Mesothelial cell of epicardium (in vitro differentiated cells): ENCODE measurements around the gene MARK1. TPM values are rescaled to one million over a fixed set of nuclear protein-coding genes. Genes with fewer than 3 reads are reported as not detected.

Source experiments
- DNase-seq, 2 experiments: peaks; one replicate each; pipeline ENCODE4 v3.0.0; 2021; ENCODE audit warnings: low spot score in 2 of 2; ENCODE audit not compliant: unreplicated experiment in 2 of 2
- H3K27ac Mint-ChIP-seq: 2 replicates; pipeline ENCODE4 v1.8.0; 2021; ENCODE audit warnings: mixed read lengths
- H3K27me3 Mint-ChIP-seq: 2 replicates; pipeline ENCODE4 v1.8.0; 2021; ENCODE audit warnings: low read depth, mixed read lengths
- H3K36me3 Mint-ChIP-seq: 2 replicates; pipeline ENCODE4 v1.8.0; 2021; ENCODE audit warnings: mixed read lengths
- H3K4me1 Mint-ChIP-seq: 2 replicates; pipeline ENCODE4 v1.8.0; 2021; ENCODE audit warnings: mixed read lengths
- H3K4me3 Mint-ChIP-seq: 2 replicates; pipeline ENCODE4 v1.8.0; 2021; ENCODE audit warnings: mild to moderate bottlenecking, moderate library complexity, mixed read lengths
- H3K9me3 Mint-ChIP-seq: 2 replicates; pipeline ENCODE4 v1.8.0; 2021; ENCODE audit warnings: mixed read lengths
- total RNA-seq: library from RNA; stranded (reverse); gene quantifications from 3 replicates; pipeline ENCODE4 v1.2.1, GENCODE V29; 2021
- TF ChIP-seq, protein P1 (sequence below): fragments of 200-600 bp; sonication (generic); IDR thresholded peaks from one replicate; pipeline ENCODE4 v1.5.0; 2021; ENCODE audit warnings: antibody characterized with exemption; ENCODE audit not compliant: unreplicated experiment

MARK1 gene
- total RNA-seq, 1 donor from 2014 or later: 11.8 TPM

- Mint-ChIP-seq H3K36me3 (peaks cover 6% of the 10 kb centered on the region), H3K4me1 (no peaks in the 10 kb centered on the region), H3K27me3 (no peaks in the 10 kb centered on the region), H3K4me3 (no peak overlapping the region), H3K9me3 (no peaks in the 10 kb centered on the region), H3K27ac (no peak overlapping the region)
- no peak for DNase-seq
- TF ChIP-seq, protein P1, sequence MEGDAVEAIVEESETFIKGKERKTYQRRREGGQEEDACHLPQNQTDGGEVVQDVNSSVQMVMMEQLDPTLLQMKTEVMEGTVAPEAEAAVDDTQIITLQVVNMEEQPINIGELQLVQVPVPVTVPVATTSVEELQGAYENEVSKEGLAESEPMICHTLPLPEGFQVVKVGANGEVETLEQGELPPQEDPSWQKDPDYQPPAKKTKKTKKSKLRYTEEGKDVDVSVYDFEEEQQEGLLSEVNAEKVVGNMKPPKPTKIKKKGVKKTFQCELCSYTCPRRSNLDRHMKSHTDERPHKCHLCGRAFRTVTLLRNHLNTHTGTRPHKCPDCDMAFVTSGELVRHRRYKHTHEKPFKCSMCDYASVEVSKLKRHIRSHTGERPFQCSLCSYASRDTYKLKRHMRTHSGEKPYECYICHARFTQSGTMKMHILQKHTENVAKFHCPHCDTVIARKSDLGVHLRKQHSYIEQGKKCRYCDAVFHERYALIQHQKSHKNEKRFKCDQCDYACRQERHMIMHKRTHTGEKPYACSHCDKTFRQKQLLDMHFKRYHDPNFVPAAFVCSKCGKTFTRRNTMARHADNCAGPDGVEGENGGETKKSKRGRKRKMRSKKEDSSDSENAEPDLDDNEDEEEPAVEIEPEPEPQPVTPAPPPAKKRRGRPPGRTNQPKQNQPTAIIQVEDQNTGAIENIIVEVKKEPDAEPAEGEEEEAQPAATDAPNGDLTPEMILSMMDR: no peak
These were observed 88.9 kb downstream of the MARK1 start for GRCh38 chr1:220616836-220617235.

DNA sequence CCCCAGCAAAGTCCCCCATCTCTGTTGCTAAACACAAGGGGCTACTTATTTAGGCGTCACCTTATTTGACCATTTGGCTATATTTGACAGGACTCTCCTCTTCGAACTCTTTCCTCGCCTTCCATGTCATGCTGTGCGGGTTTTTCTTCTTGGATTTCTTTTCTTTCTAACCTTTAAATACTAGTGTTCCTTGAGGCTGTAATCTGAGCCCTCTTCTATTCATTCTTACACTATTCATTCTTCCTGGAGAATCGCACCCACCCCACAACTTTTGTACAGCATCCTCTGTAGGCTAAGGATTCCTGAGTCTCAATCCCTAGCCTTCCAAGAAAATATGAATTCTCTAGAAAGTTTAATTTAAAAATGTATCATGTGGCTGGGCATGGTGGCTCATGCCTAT lies 100.5 kb downstream of the MARK1 start:
- no peaks in the 10 kb centered on the region for H3K9me3 Mint-ChIP-seq

GRCh38 chr1:220631238-220631815 lies 103.4 kb downstream of the MARK1 start:
- no peak overlapping the region for H3K4me3 Mint-ChIP-seq
- TF ChIP-seq, protein P1: no peak
- peaks cover 11% of the 10 kb centered on the region for H3K36me3 Mint-ChIP-seq
- H3K9me3 Mint-ChIP-seq: no peaks in the 10 kb centered on the region
- no peak overlapping the region for H3K27ac Mint-ChIP-seq
- no peaks in the 10 kb centered on the region for H3K27me3 Mint-ChIP-seq
- no peaks in the 10 kb centered on the region for H3K4me1 Mint-ChIP-seq
- no peak for DNase-seq

More for the DNA sequence above, 100.5 kb downstream of the MARK1 start:
- TF ChIP-seq, protein P1: no peak
- H3K36me3 Mint-ChIP-seq: peaks cover 18% of the 10 kb centered on the region
- no peaks in the 10 kb centered on the region for H3K4me1 Mint-ChIP-seq
- H3K4me3 Mint-ChIP-seq: no peak overlapping the region
- DNase-seq: no peak
- no peak overlapping the region for H3K27ac Mint-ChIP-seq
- no peaks in the 10 kb centered on the region for H3K27me3 Mint-ChIP-seq

- Mint-ChIP-seq H3K27ac (no peak overlapping the region), H3K27me3 (no peaks in the 10 kb centered on the region), H3K4me1 (no peaks in the 10 kb centered on the region), H3K36me3 (peaks cover 20% of the 10 kb centered on the region), H3K4me3 (no peak overlapping the region), H3K9me3 (no peaks in the 10 kb centered on the region)
- no peak for DNase-seq
- TF ChIP-seq, protein P1: no peak
These were observed 109.8 kb downstream of the MARK1 start for GRCh38 chr1:220637759-220638158.

- Mint-ChIP-seq H3K9me3 (peaks cover 39% of the 10 kb centered on the region), H3K36me3 (peaks cover 26% of the 10 kb centered on the region)
- no peak for DNase-seq
These were observed 114.3 kb downstream of the MARK1 start for GRCh38 chr1:220642285-220642684.

More at GRCh38 chr1:220642285-220642684, 114.3 kb downstream of the MARK1 start:
- H3K4me1 Mint-ChIP-seq: no peaks in the 10 kb centered on the region
- H3K27me3 Mint-ChIP-seq: no peaks in the 10 kb centered on the region
- TF ChIP-seq, protein P1: no peak
- no peak overlapping the region for H3K4me3 Mint-ChIP-seq
- H3K27ac Mint-ChIP-seq: no peak overlapping the region
